Activated T-helper 17 cell treated with anti-CD3 and anti-CD28 coated beads, Interleukin-2, amount 50 U/mL, for 72 hours (primary cell): ENCODE results near the gene HTRA3. TPM values are rescaled to one million over a fixed set of nuclear protein-coding genes. Genes with fewer than 3 reads are reported as not detected.

ENCODE experiments used
- ATAC-seq: fragments of 150-1000 bp; cut with Tn5 transposase; replicated peaks from 2 replicates; pipeline ENCODE4 v1.10.0; 2021; ENCODE audit warnings: mild to moderate bottlenecking, moderate library complexity
- H3K27ac Mint-ChIP-seq: one replicate; pipeline ENCODE4 v1.8.0; 2022; ENCODE audit warnings: mixed read lengths
- H3K27me3 Mint-ChIP-seq: one replicate; pipeline ENCODE4 v1.8.0; 2022; ENCODE audit warnings: mixed read lengths
- H3K36me3 Mint-ChIP-seq: one replicate; pipeline ENCODE4 v1.8.0; 2022; ENCODE audit warnings: low read depth, mild to moderate bottlenecking, mixed read lengths
- H3K4me1 Mint-ChIP-seq: one replicate; pipeline ENCODE4 v1.8.0; 2022; ENCODE audit warnings: mixed read lengths
- H3K4me3 Mint-ChIP-seq: one replicate; pipeline ENCODE4 v1.8.0; 2022; ENCODE audit warnings: mild to moderate bottlenecking, mixed read lengths
- H3K9me3 Mint-ChIP-seq: one replicate; pipeline ENCODE4 v1.8.0; 2022; ENCODE audit warnings: mixed read lengths
- total RNA-seq, 2 donors: library from RNA; stranded (reverse); gene quantifications; one replicate each; pipeline ENCODE4 v1.2.3, GENCODE V29; 2022

Gene HTRA3
- total RNA-seq, 2 donors from 2014 or later = not detected

DNA sequence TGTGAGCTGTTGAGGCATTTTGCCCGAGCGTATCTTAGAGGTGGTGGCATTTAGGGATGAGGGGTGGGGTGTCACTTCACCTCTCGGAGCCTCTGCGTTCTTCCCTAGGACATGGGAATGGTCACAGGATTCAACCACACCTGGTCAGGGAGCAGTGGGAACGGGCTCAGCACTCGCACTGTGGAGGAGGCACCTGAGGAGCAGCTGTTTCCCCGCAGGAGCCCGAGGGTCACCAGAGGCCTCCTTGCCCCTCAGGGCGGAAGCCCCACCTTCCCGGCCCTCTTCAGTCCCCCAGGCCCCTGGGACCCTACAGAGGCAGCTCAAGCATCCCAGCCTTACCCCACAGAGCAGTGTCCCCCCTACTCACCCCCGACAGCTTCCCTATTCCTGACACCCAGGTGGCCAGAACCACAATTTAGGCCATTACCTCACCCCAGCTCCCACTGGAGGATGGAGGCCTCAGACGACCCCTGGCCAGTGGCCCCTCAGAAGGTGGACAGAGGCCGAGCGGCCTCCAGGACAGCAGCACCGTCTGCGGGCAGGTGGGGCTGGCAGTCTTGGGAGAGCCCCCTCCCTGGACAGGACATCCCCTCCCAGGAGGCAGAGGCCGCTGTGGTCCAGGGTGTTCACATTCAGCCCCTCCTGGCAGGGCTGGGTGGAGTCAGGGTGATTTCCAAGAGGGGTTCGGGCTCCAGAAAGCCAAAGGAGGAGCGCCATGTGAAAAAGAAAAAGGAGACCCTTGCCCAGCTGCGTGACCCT is 4.2 kb upstream of the HTRA3 start:
- no peak overlapping the region for H3K4me3 Mint-ChIP-seq
- no peaks in the 10 kb centered on the region for H3K36me3 Mint-ChIP-seq
- no peaks in the 10 kb centered on the region for H3K4me1 Mint-ChIP-seq
- H3K27ac Mint-ChIP-seq = no peak overlapping the region
- peaks cover 21% of the 10 kb centered on the region for H3K27me3 Mint-ChIP-seq
- H3K9me3 Mint-ChIP-seq = no peaks in the 10 kb centered on the region
- no peak for ATAC-seq

DNA sequence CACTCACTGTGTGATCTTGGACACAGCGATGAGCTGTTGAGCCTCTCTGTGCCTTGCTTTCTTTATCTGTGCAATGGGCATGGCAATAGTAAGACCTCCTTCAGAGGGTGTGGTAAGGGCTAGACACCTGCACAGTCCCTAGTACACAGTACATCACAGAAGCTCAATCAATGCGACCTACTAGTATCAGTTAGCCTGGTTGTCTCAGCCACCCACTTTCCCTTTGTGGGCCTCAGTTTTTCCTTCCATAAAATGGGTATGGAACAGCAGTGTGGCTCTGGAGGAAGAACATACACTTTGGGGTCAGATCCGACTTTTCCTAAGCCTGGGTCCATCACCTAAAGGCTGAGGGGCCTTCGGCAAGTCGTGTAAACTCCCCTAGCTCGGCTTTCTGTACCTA is 3.5 kb upstream of the HTRA3 start:
- Mint-ChIP-seq H3K27me3 (peaks cover 24% of the 10 kb centered on the region), H3K27ac (no peak overlapping the region), H3K36me3 (no peaks in the 10 kb centered on the region), H3K9me3 (no peaks in the 10 kb centered on the region), H3K4me3 (no peak overlapping the region), H3K4me1 (no peaks in the 10 kb centered on the region)
- ATAC-seq = no peak

DNA sequence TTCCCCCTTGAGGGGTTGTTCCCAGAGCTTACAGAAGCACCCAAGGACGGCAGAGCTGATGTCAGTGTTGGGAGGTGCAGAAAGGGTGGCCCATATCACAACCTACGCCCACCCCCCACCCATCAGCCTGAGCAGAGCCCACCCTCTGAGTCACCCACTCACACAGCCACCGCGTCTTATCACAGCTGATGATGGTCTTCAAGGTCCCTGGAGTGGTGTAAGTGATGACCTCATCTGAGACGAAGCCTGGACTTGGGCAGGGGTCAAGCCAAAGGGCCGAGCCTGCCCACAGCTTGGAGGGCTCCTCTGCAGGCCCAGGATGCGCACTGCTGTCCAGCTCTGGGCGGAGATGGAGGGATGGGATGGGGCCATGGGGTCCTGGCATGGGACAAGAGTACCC is 3.0 kb upstream of the HTRA3 start:
- Mint-ChIP-seq H3K27ac (no peak overlapping the region), H3K27me3 (peaks cover 28% of the 10 kb centered on the region), H3K4me3 (no peak overlapping the region), H3K36me3 (no peaks in the 10 kb centered on the region), H3K9me3 (no peaks in the 10 kb centered on the region), H3K4me1 (no peaks in the 10 kb centered on the region)
- ATAC-seq = no peak

DNA sequence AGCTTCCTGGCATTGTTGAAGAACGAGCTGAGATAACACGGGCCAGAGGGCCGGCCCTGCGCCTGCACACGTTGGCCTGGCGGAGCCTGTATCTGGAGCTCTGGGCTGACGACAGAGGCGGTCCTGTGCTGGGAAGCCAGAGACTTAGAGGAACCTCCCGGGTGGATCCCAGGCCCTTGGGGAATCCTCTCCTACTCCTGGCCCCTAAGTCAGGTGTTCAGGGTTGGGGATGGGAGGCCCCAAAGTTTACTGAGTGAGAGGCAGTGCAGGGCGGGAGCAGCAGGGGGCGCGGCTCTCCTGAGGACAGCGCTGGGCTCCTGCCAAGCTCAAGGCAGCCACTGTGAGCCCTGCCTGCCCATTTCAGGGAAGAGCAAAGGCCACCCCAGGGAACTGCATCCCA is 2.5 kb upstream of the HTRA3 start:
- Mint-ChIP-seq H3K36me3 (no peaks in the 10 kb centered on the region), H3K27me3 (peaks cover 30% of the 10 kb centered on the region), H3K4me1 (no peaks in the 10 kb centered on the region), H3K4me3 (no peak overlapping the region), H3K27ac (no peak overlapping the region), H3K9me3 (no peaks in the 10 kb centered on the region)
- ATAC-seq = peak; percentile 66

DNA sequence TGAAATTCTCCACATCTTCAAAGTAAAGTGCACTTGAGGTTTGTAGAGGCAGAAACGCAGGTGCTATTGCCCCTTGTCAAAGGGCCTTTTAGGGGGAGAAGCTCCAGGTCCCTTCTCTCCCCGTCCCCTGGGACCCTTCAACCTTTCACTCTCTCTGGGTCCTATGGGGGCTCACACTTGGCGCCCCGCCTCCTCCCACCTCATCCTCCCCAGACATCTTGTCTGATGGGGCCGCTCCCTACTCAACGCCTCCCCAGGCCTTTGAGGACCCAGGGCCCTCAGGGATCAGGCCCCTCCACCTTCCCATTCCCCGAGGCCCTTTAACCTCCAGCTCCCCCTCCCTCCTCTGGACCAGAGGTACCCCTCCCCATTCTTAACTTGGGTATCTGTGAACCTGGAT is 1.3 kb upstream of the HTRA3 start:
- H3K27me3 Mint-ChIP-seq = peaks cover 35% of the 10 kb centered on the region
- no peak for ATAC-seq
- no peaks in the 10 kb centered on the region for H3K36me3 Mint-ChIP-seq
- no peak overlapping the region for H3K4me3 Mint-ChIP-seq
- H3K9me3 Mint-ChIP-seq = no peaks in the 10 kb centered on the region
- no peaks in the 10 kb centered on the region for H3K4me1 Mint-ChIP-seq
- H3K27ac Mint-ChIP-seq = no peak overlapping the region

DNA sequence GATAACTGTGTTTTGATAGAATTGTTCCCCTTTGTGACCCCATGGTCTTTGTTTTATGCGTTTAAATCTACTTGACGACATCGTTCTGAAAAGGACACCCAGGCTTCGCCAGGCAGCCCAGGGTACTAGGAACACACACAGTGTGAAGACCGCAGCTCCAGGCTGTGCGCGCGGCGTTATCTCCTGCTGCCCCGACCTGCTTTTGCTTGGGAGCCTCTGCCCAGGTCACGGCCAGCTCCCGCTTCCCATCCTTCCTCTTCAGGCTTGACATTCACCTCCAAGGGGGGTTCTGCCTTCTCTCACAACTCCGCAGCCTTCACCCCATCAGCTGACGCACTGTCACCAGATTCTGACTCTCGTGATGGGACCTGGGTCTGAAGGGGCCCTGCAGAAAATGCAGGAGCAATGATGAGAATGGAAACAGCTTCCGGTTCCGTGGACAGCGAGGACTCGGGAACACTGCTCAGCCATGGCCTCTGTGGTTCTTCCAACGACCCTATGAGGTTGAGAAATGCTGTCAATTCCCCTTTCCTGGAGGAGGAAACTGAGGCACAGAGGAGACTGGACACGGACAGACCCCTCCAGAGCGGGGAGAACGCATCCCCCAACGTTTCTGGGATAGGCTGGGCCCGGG is 536 bp upstream of the HTRA3 start:
- H3K36me3 Mint-ChIP-seq = no peaks in the 10 kb centered on the region
- H3K27ac Mint-ChIP-seq = no peak overlapping the region
- ATAC-seq = no peak

DNA sequence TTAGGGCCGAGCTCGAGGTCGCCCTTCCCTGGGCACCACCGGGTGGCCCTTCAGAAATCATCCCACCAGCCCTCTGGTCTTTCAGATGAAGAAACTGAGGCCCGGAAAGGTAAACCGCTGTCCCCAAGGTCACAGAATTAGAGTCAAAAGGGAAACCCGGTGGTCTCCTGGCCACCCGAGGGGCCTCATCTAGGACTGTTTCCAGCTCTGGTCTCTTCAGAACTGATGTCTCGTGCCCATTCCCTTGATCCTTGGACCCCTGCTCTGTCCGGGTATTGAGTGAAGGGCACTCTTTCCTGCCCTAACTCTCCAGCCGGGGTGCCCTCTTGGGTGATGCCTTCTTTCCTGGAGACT is 841 bp downstream of the HTRA3 start:
- Mint-ChIP-seq H3K27ac (no peak overlapping the region), H3K4me3 (no peak overlapping the region), H3K27me3 (peaks cover 38% of the 10 kb centered on the region), H3K9me3 (no peaks in the 10 kb centered on the region), H3K4me1 (no peaks in the 10 kb centered on the region), H3K36me3 (no peaks in the 10 kb centered on the region)
- no peak for ATAC-seq

More for the DNA sequence above, 536 bp upstream of the HTRA3 start:
- H3K9me3 Mint-ChIP-seq = no peaks in the 10 kb centered on the region
- no peak overlapping the region for H3K4me3 Mint-ChIP-seq
- peaks cover 33% of the 10 kb centered on the region for H3K27me3 Mint-ChIP-seq
- no peaks in the 10 kb centered on the region for H3K4me1 Mint-ChIP-seq

DNA sequence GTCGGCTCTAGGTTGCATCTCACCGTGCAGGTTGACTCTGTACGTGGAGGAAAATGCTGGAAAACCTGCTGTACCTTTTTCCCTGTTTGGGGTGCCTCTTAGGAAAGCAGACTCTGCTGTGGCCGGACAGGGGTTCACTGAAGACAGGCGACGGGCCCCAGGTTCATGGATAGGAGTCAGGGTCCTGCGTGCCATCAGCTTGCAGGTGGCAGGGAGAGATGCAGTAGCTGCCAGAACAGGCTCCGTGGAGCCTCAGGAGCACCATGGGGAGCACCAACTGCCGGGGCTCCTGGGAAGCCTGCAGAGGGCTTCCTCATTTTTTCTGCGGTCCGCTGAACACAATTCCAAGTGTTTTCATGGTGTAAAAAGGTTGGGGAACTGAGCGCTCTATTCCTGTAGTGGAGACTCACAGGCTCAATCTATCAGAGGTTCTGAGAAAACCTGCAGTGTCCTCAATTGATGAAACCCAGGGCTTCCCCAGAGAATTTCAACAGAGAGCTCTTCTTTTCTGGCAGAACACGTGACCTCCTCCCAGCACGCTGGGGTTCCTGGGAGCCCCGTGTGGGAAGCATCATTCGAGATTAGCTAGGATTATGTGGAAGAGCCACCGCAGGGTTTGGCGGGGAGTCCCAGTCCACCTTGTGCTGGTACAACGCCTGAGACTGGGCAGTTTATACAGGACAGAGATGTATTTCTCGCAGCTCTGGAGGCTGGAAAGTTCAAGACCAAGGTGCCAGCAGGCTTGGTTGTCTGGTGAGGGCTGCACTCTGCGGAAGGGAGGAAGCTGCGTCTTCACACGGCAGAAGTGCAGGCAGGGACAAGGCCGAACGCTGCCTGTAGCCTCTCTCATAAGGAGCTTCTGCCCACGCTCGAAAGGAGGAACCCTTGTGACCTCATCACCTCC is 1.6 kb downstream of the HTRA3 start:
- Mint-ChIP-seq H3K36me3 (no peaks in the 10 kb centered on the region), H3K4me3 (no peak overlapping the region), H3K4me1 (no peaks in the 10 kb centered on the region), H3K27me3 (peaks cover 37% of the 10 kb centered on the region), H3K27ac (no peak overlapping the region), H3K9me3 (no peaks in the 10 kb centered on the region)
- ATAC-seq = no peak

DNA sequence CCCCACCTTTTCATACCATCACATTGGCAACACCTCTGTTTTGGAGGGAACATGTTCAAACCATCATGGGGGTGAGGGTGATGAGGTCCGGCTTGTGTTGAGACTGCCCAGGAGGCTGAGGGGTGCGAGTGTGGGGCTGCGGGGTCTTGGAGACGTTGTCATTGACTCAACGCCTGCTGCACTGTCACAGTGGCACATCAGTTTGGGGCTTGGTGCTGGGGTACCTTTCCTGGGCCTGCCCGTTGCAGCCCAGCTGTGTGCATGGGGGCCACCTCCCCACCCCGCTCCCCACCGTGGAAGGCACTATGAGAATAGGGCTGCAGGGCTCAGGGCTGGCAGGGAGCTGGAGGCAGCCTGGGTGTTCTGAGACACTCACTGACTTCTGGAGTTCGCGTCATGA is 2.3 kb downstream of the HTRA3 start:
- no peak overlapping the region for H3K27ac Mint-ChIP-seq
- no peak overlapping the region for H3K4me3 Mint-ChIP-seq
- no peaks in the 10 kb centered on the region for H3K9me3 Mint-ChIP-seq
- H3K4me1 Mint-ChIP-seq = no peaks in the 10 kb centered on the region
- H3K27me3 Mint-ChIP-seq = peaks cover 36% of the 10 kb centered on the region
- H3K36me3 Mint-ChIP-seq = no peaks in the 10 kb centered on the region
- no peak for ATAC-seq

DNA sequence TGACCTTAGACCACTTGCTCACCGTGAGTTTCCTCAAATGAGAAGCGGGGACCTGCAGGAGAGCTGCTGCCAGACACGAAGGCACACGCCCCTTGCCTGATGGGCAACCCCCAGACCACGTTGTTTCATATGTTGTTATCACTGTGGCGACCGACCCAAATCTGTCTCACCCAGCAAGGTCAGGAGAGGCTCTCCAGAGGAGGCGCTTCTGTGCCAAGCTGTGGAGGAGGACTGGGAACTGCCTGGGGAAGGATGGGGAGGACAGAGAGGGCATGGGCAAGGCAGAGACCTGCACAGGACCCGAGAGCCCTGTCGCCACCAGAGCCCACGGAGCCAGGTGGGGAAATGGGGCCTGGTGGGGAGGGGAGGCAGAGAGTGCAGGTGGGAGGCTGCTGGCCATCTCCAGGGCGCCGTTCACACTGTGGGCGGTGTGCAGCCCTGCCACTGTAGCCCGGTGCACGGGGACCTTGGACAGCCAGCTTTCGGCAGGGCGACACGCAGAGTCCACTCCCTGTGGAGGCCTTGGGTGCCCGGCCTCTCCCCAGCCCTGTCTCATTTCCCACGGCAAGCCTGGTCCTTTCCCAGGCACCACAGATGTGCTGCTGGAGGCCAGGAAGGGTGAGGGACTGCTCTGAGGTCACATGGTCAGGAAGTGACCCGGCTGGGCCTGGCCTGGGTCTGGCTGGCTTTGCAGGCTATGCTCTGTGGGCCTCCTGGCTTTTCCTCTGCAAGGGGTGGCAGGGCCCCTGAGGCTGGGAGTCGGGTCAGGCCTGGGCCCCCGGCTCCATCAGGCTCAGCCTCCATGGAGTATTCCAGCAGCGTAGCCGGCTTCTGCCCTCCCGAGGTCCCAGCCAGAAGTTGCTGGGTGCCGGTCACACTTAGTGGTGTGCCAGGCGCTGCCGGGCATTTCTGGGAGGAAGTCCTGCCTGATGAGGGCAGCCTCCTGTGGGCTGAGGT is 3.2 kb downstream of the HTRA3 start:
- Mint-ChIP-seq H3K27ac (no peak overlapping the region), H3K27me3 (peaks cover 35% of the 10 kb centered on the region)

DNA sequence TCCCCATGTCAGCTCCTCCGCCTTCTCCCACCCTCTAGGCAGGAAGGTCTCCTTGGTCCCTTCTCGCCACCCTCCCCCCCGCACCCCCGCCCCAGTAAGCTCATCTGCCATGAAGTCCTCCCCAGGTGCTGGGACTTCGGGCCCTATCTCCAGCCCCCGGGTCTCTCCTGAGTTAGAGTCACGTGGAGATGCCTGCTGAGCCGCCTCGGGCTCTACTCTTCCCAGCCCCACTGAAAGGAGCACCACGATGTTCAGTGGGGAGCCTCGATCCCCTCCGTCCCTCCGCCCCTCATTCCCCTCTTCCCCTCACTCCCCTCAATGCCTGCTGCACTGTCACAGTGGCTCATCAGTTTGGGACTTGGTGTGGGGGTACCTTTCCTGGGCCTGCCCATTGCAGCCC is 3.9 kb downstream of the HTRA3 start:
- Mint-ChIP-seq H3K4me3 (no peak overlapping the region), H3K27ac (no peak overlapping the region), H3K27me3 (peaks cover 35% of the 10 kb centered on the region), H3K4me1 (no peaks in the 10 kb centered on the region), H3K9me3 (no peaks in the 10 kb centered on the region), H3K36me3 (no peaks in the 10 kb centered on the region)
- ATAC-seq = no peak

More for the DNA sequence above, 3.2 kb downstream of the HTRA3 start:
- Mint-ChIP-seq H3K9me3 (no peaks in the 10 kb centered on the region), H3K36me3 (no peaks in the 10 kb centered on the region), H3K4me1 (no peaks in the 10 kb centered on the region), H3K4me3 (no peak overlapping the region)
- ATAC-seq = no peak

DNA sequence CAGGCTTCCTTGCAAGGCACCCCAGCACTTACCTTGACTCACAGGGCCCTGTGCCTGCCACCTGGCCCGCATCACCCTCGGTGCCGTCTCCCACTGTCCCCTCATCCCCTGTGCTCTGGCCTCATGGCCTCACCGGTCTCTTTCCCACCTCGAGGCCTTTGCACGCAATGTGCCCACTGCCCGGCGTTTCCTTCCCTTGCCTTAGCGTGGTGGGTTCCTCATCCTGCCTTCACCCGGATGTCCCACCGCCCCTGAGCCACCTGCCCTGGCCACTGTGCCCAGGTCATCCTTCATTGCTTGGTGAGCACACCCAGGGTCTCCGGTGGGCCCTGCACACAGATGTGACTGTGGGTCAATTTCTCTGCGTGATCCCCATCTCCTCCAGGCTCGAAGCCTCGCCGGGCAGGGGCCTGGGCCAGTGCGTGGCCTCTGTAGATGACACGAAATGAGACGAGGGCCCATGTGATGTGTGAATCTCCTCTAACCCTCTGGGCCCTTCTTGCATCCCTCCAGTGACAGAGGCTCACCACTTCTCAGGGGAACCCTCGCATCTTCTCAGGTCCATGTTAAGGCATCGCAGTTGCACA is 4.6 kb downstream of the HTRA3 start:
- Mint-ChIP-seq H3K27ac (no peak overlapping the region), H3K4me3 (no peak overlapping the region), H3K36me3 (no peaks in the 10 kb centered on the region), H3K27me3 (peaks cover 27% of the 10 kb centered on the region), H3K9me3 (no peaks in the 10 kb centered on the region), H3K4me1 (no peaks in the 10 kb centered on the region)
- no peak for ATAC-seq

DNA sequence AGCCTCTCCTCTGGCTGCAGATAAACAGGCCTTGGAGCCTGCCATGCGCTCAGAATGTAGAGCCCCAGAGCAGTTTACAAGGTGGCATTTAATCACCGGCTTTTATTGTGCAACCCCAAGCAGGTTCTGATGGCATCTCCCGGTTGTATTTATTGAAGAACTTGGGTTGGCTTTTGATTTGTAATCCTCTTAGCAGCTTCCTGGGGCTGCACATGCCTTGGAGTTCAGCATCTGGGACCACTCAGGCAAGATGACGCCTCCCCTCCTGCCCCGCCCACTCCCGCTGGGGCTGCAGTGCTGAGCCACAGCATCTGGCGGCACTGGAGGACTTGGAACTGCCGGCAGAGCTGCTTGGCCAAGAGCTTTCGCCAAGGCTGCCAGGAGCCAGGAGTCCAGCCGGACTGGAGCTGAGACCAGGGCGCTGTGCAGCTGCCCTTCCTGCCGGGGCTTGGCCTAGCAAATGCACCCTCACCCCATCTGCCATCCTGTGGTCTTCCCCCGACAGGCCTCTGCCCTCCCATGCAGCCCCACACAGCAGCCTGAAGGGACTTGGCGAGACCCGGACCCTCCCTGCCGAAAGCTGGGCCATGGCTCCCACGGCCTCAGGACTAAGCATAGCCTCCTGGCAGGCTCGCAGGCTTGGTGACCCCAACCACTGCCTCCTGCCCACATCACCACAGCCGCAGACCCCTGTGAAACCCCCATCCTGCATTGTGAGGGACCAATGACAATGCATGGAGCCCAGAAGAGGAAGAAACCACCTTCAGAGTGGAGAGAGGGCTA is 5.4 kb downstream of the HTRA3 start:
- no peaks in the 10 kb centered on the region for H3K4me1 Mint-ChIP-seq
- ATAC-seq = no peak
- no peak overlapping the region for H3K27ac Mint-ChIP-seq
- H3K27me3 Mint-ChIP-seq = peaks cover 27% of the 10 kb centered on the region
- H3K36me3 Mint-ChIP-seq = no peaks in the 10 kb centered on the region
- H3K4me3 Mint-ChIP-seq = no peak overlapping the region
- H3K9me3 Mint-ChIP-seq = no peaks in the 10 kb centered on the region
